HG03097 (cell line): Measurements from ENCODE around the gene GRAMD2A.

Experiments used
- ATAC-seq: cut with Tn5 transposase; IDR thresholded peaks from one replicate; pipeline ENCODE4 v1.9.1; 2021; ENCODE audit not compliant: unreplicated experiment, low FRiP score

The GRAMD2A gene

DNA sequence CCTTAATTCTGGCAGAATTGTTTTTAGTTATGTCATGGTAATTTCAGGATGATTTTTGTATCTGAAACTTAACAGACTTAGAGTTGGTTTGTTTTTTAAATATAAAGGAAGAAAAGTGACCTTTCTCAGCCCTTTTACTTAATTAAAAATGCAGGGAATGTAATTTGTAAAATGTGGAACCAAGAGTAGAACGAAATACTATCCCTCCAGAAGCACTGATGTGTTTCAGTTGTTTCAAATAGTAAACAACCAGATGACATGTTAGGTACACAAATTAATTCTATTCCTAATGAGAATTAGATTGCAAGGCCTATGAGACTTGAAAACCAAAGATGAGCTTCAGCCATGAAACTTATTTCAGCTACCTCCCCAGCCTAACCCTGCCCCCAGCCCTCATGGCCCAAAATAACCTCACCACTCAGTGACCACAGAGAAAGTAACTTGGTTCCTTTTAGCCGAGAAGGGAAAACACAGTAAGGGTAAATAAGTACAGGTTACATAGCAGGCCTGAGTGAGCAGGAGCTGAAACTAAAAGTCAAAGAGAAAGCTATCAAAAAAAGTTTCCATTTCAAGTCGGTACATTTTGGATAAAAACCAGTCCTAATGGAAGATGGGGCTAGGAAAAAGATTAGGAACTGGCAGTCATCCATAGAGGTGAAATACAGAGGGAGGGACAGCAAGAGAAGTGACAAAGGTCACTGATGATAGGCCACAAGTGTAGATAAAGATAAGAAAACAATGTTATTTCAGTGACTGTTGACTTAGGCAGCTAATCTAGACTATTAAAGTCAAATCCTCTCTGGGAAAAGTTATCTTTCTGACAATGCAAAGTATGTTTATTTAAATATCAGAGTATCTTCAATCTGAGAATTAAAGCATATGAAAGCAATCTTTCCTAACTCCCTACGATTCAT is 56.2 kb downstream of the GRAMD2A start:
- ATAC-seq, result peak; percentile 99

GRCh38 chr15:72140088-72140487 is 57.5 kb downstream of the GRAMD2A start:
- ATAC-seq, result no peak

DNA sequence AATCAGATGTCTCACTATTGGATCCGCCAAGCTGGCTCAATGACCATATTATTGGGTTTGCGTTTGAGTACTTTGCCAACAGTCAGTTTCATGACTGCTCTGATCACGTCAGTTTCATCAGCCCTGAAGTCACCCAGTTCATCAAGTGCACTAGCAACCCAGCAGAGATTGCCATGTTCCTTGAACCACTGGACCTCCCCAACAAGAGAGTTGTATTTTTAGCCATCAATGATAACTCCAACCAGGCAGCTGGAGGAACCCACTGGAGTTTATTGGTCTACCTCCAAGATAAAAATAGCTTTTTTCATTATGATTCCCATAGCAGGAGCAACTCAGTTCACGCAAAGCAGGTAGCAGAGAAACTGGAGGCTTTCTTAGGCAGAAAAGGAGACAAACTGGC is 57.9 kb downstream of the GRAMD2A start:
- ATAC-seq, result no peak

- ATAC-seq, result no peak
These were observed 61.2 kb downstream of the GRAMD2A start for GRCh38 chr15:72136170-72137051.

GRCh38 chr15:72135719-72136118 is 61.9 kb downstream of the GRAMD2A start:
- ATAC-seq, result no peak

- no peak for ATAC-seq
These were observed 64.4 kb downstream of the GRAMD2A start for GRCh38 chr15:72133211-72133610.

GRCh38 chr15:72131922-72132321 is 65.7 kb downstream of the GRAMD2A start:
- ATAC-seq, result no peak

- ATAC-seq, result no peak
These were observed 67.3 kb downstream of the GRAMD2A start for GRCh38 chr15:72130272-72130671.

GRCh38 chr15:72128359-72128758 is 69.2 kb downstream of the GRAMD2A start:
- ATAC-seq, result no peak

GRCh38 chr15:72127724-72128322 is 69.8 kb downstream of the GRAMD2A start:
- no peak for ATAC-seq

- ATAC-seq, result no peak
These were observed 73.4 kb downstream of the GRAMD2A start for GRCh38 chr15:72124218-72124617.

- peak; percentile 79 for ATAC-seq
These were observed 79.3 kb downstream of the GRAMD2A start, which contains the start of the genes MYO9A and SENP8 for GRCh38 chr15:72118017-72118978. Gene MYO9A (minus strand): TSS chr15:72118150. CDS start chr15:72046563, 71,587 bp downstream. Gene SENP8 (plus strand): TSS chr15:72118403. CDS start chr15:72139624, 21,221 bp downstream.

DNA sequence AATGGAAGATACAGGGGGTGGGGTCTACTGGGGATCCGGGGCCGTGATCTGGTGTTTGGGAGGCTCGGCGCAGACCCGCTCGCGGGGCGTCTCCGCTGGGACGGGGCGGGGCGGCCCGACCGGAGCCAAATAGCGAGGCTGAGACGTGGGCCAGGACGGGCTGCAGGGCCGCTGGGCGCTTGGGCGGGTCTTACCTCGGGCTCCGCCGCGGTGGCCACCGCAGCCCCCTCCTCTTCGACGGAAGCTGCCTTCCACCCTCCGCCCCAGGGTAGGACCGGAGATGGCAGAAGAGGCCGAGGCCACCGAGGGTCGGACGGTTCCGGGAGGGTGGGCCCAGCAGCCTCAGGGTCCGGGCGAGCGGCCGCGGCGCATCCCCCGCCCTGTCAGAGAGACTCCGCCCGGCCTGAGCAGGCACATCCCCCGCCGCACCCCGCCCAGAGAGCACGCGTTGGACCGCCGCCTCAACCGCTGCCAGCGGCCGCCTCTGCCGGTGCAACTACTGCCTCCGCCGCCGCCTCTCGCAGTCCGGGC is 80.0 kb downstream of the GRAMD2A start:
- peak; percentile 45 for ATAC-seq

DNA sequence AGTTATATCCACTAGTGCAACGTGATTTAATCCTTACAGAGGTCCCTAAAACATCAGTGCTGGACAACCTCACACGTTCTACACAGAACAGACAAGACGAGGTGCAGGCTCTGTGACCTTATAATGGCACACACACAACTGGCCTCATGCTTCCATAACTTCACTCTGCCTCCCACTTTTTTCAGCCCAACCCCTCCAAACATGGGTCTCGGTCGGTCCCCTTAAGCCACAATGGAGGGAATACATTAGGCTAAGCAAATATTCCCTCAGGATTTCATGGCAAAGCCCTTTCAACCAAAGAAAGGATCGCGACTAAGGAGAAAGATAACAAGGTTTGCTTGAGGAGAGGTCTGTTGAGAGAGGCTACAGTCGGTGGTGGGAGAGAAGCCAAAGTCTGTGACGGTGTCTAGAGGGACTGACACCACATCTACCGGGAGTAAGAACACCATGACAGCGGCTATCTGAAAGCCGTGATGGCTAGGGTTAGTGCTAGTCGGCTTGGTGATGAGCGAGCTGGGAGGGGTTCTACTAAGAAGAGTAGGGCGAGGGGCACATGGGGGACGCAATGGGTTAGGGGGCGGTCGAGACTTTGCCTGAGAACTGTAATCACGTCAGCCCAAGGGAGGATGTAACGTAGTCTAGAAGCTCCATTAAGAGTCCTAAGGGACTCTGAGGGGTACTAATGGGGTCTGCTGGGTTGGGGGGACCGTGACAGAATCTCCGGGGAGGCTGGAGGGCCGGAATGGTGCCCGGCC is 80.7 kb downstream of the GRAMD2A start:
- ATAC-seq, result no peak

DNA sequence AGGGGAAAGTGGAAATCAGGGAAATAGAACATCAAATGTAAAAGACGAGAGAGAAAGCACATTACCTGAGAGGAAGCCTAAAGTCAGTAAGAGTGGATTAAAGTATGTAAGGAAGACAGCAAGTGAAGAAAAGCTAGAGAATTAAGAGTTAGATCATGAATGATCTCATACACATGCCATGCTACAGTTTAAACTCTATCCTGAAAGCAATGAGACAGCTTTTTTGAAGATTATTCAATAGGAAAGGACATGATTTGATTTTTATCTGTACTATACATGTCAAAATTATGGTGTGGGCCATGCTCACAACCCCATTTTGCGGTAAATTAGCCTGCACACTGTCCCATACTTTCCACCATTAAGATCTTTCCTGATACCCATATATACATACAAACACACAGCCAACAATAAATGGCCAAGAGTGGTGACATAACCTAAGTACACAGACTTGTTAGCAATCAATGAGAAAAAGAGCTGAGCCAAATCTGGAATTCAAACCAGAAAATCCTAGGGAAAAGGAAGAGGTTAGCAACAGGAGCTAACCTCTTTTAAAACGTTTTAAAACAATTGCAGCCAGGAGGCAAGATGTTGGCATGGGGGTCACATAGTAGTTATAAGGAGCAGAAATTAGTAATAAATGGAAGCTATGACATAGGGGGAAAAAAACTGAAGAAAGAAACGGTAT is 84.1 kb downstream of the GRAMD2A start:
- no peak for ATAC-seq

- no peak for ATAC-seq
These were observed 84.8 kb downstream of the GRAMD2A start for GRCh38 chr15:72112805-72113204.

GRCh38 chr15:72112116-72112515 is 85.5 kb downstream of the GRAMD2A start:
- ATAC-seq, result no peak

DNA sequence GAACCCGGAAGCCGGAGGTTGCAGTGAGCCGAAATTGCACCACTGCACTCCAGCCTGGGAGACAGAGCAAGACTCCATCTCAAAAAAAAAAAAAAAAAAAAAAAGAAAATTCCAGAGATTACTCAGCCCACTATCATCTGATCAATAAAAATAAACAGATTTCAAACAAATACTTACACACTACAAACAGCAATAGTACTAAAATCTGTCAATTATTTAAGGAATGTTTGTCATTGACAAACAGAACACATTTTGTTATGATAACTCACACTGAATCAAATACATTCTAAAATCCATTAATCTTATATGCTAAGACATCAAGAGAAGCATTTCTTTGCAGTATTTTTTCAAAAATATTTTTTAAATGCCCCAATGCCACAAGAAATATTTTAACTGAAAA is 87.2 kb downstream of the GRAMD2A start:
- ATAC-seq, result no peak
